DOHH2 (cell line): ENCODE data around the gene PALLD.

Experiments used
- CTCF ChIP-seq: fragments of 200-600 bp; sonication (generic); IDR thresholded peaks from one replicate; pipeline ENCODE4 v1.5.1; 2014; ENCODE audit warnings: antibody characterized with exemption, mild to moderate bottlenecking, low read depth, low read length; ENCODE audit not compliant: poor library complexity, severe bottlenecking
- EZH2phosphoT487 ChIP-seq: fragments of 200-600 bp; sonication (generic); IDR thresholded peaks from 2 replicates; pipeline ENCODE4 v1.6.1; 2017; ENCODE audit warnings: borderline replicate concordance, mild to moderate bottlenecking, antibody characterized with exemption, low read length, moderate library complexity, mixed read lengths

GRCh38 chr4:168724243-168724642 lies 227.4 kb downstream of the PALLD start:
- TF ChIP-seq CTCF (no peak), EZH2phosphoT487 (no peak)
